GM13976 (cell line): Measurements from ENCODE around the gene PCDHB2.

ENCODE experiments used
- DNase-seq: peaks from one replicate; pipeline ENCODE4 v3.0.0; 2012; ENCODE audit warnings: low spot score
- CTCF ChIP-seq: IDR thresholded peaks from 2 replicates; pipeline ENCODE4 v1.5.1; 2012; ENCODE audit warnings: borderline replicate concordance, mild to moderate bottlenecking; ENCODE audit not compliant: insufficient read depth; ENCODE audit errors: extremely low read depth, missing control alignments, control extremely low read depth
- in situ Hi-C: fragments of 300-500 bp; cut with MboI; formaldehyde crosslinking; loops from one replicate; pipeline ENCODE4 v1.12.0; 2022; ENCODE audit warnings: low sequenced_read_pairs, mixed read lengths, inconsistent platforms; ENCODE audit not compliant: unreplicated experiment

Gene PCDHB2

GRCh38 chr5:141094481-141095262 is at the start of gene PCDHB2:
Gene PCDHB2, plus strand, starts transcription at chr5:141094615. Its CDS starts 176 bp downstream, at chr5:141094791.
- in situ Hi-C loops: no loop called here
- no peak for TF ChIP-seq CTCF
- no peak for DNase-seq

GRCh38 chr5:141050622-141051520 is 43.5 kb upstream of the PCDHB2 start, which contains the start of gene PCDHB1:
Gene PCDHB1, plus strand, starts transcription at chr5:141051374. Its CDS starts 97 bp downstream, at chr5:141051471.
- no peak for DNase-seq
- in situ Hi-C loops: no loop called here
- no peak for TF ChIP-seq CTCF

- DNase-seq: no peak
- no peak for TF ChIP-seq CTCF
- in situ Hi-C loops: no loop called here
These were observed 42.9 kb upstream of the PCDHB2 start for GRCh38 chr5:141051521-141051866.

GRCh38 chr5:141077826-141078225 is 16.6 kb upstream of the PCDHB2 start:
- in situ Hi-C loops: no loop called here
- TF ChIP-seq CTCF: no peak
- no peak for DNase-seq

- DNase-seq: no peak
- in situ Hi-C loops: no loop called here
- no peak for TF ChIP-seq CTCF
These were observed 12.2 kb upstream of the PCDHB2 start for GRCh38 chr5:141082228-141082627.

GRCh38 chr5:141084487-141084989 is 9.9 kb upstream of the PCDHB2 start:
- in situ Hi-C loops: no loop called here
- DNase-seq: no peak
- no peak for TF ChIP-seq CTCF
